Muscle layer of duodenum (tissue), 2 donors: ENCODE data around the gene PCED1B.

Experiments
- H3K27ac ChIP-seq: one replicate; pipeline ENCODE4 v1.7.0; 2013; ENCODE audit warnings: mild to moderate bottlenecking, low read length
- H3K27me3 ChIP-seq: one replicate; pipeline ENCODE4 v1.7.0; 2013; ENCODE audit warnings: low read depth, mild to moderate bottlenecking, control low read depth, low read length
- H3K36me3 ChIP-seq, 2 donors: one replicate each; pipeline ENCODE4 v1.7.0; 2013; ENCODE audit warnings: low read length in 2 of 2, control low read depth in 1 of 2, mild to moderate bottlenecking in 1 of 2; ENCODE audit not compliant: insufficient read depth in 2 of 2, control insufficient read depth in 1 of 2
- H3K4me1 ChIP-seq, 2 donors: one replicate each; pipeline ENCODE4 v1.7.0; 2013; ENCODE audit warnings: low read length in 2 of 2, mild to moderate bottlenecking in 2 of 2, control low read depth in 1 of 2, moderate library complexity in 1 of 2; ENCODE audit not compliant: insufficient read depth in 2 of 2, control insufficient read depth in 1 of 2
- H3K4me3 ChIP-seq, 2 donors: one replicate each; pipeline ENCODE4 v1.7.0; 2013; ENCODE audit warnings: low read length in 2 of 2, low read depth in 1 of 2, mild to moderate bottlenecking in 1 of 2
- H3K9me3 ChIP-seq, 2 donors: one replicate each; pipeline ENCODE4 v1.7.0; 2013; ENCODE audit warnings: low read length in 2 of 2, control low read depth in 1 of 2, mild to moderate bottlenecking in 1 of 2; ENCODE audit not compliant: control insufficient read depth in 1 of 2
- donor health status: healthy.

PCED1B gene

GRCh38 chr12:47134005-47134404 lies 54.6 kb downstream of the PCED1B start:
- no peak overlapping the region for H3K27ac ChIP-seq
- no peaks in the 10 kb centered on the region for H3K9me3 ChIP-seq
- H3K27me3 ChIP-seq = no peaks in the 10 kb centered on the region
- no peaks in the 10 kb centered on the region for H3K36me3 ChIP-seq
- no peak overlapping the region for H3K4me3 ChIP-seq
- H3K4me1 ChIP-seq = no peaks in the 10 kb centered on the region

GRCh38 chr12:47135578-47135977 lies 56.2 kb downstream of the PCED1B start:
- no peaks in the 10 kb centered on the region for H3K36me3 ChIP-seq
- no peaks in the 10 kb centered on the region for H3K9me3 ChIP-seq
- no peak overlapping the region for H3K4me3 ChIP-seq
- no peak overlapping the region for H3K27ac ChIP-seq
- H3K4me1 ChIP-seq = no peaks in the 10 kb centered on the region
- no peaks in the 10 kb centered on the region for H3K27me3 ChIP-seq

GRCh38 chr12:47139000-47139681 lies 59.7 kb downstream of the PCED1B start:
- Histone ChIP-seq H3K4me3 (no peak overlapping the region), H3K27ac (no peak overlapping the region), H3K4me1 (no peaks in the 10 kb centered on the region), H3K9me3 (no peaks in the 10 kb centered on the region), H3K36me3 (peaks cover 0 to 4% of the 10 kb centered on the region in 2 donors), H3K27me3 (no peaks in the 10 kb centered on the region)

- Histone ChIP-seq H3K36me3 (peaks cover 0 to 4% of the 10 kb centered on the region in 2 donors), H3K27ac (no peak overlapping the region), H3K27me3 (no peaks in the 10 kb centered on the region), H3K9me3 (no peaks in the 10 kb centered on the region), H3K4me1 (no peaks in the 10 kb centered on the region), H3K4me3 (no peak overlapping the region)
These were observed 62.0 kb downstream of the PCED1B start for GRCh38 chr12:47141459-47141858.

GRCh38 chr12:47144769-47145168 lies 65.3 kb downstream of the PCED1B start:
- Histone ChIP-seq H3K36me3 (peaks cover 0 to 4% of the 10 kb centered on the region in 2 donors), H3K27ac (no peak overlapping the region), H3K4me3 (no peak overlapping the region)

GRCh38 chr12:47145188-47145587 lies 65.8 kb downstream of the PCED1B start:
- Histone ChIP-seq H3K9me3 (peaks cover 0 to 2% of the 10 kb centered on the region in 2 donors), H3K27ac (no peak overlapping the region), H3K4me1 (peaks cover 0 to 7% of the 10 kb centered on the region in 2 donors), H3K27me3 (no peaks in the 10 kb centered on the region), H3K36me3 (peaks cover 0 to 4% of the 10 kb centered on the region in 2 donors), H3K4me3 (no peak overlapping the region)

More at GRCh38 chr12:47144769-47145168, 65.3 kb downstream of the PCED1B start:
- H3K4me1 ChIP-seq = peaks cover 0 to 7% of the 10 kb centered on the region in 2 donors
- no peaks in the 10 kb centered on the region for H3K27me3 ChIP-seq
- H3K9me3 ChIP-seq = peaks cover 0 to 2% of the 10 kb centered on the region in 2 donors

GRCh38 chr12:47147739-47148138 lies 68.3 kb downstream of the PCED1B start:
- no peak overlapping the region for H3K27ac ChIP-seq

GRCh38 chr12:47149146-47149545 lies 69.7 kb downstream of the PCED1B start:
- Histone ChIP-seq H3K9me3 (peaks cover 0 to 2% of the 10 kb centered on the region in 2 donors), H3K27ac (no peak overlapping the region), H3K27me3 (no peaks in the 10 kb centered on the region), H3K4me1 (peaks cover 0 to 7% of the 10 kb centered on the region in 2 donors), H3K36me3 (no peaks in the 10 kb centered on the region), H3K4me3 (no peak overlapping the region)

More at GRCh38 chr12:47147739-47148138, 68.3 kb downstream of the PCED1B start:
- H3K27me3 ChIP-seq = no peaks in the 10 kb centered on the region
- peaks cover 0 to 2% of the 10 kb centered on the region in 2 donors for H3K9me3 ChIP-seq
- peaks cover 0 to 7% of the 10 kb centered on the region in 2 donors for H3K4me1 ChIP-seq
- H3K36me3 ChIP-seq = no peaks in the 10 kb centered on the region
- no peak overlapping the region for H3K4me3 ChIP-seq

- peaks cover 0 to under 1% of the 10 kb centered on the region in 2 donors for H3K9me3 ChIP-seq
- H3K27me3 ChIP-seq = no peaks in the 10 kb centered on the region
- H3K4me1 ChIP-seq = peaks cover 5 to 20% of the 10 kb centered on the region in 2 donors
- H3K27ac ChIP-seq = no peak overlapping the region
- H3K36me3 ChIP-seq = no peaks in the 10 kb centered on the region
- H3K4me3 ChIP-seq = no peak overlapping the region
These were observed 72.7 kb downstream of the PCED1B start for GRCh38 chr12:47152095-47152494.

GRCh38 chr12:47155457-47156166 lies 76.2 kb downstream of the PCED1B start:
- peaks cover 5 to 13% of the 10 kb centered on the region in 2 donors for H3K4me1 ChIP-seq
- no peak overlapping the region for H3K27ac ChIP-seq
- no peaks in the 10 kb centered on the region for H3K27me3 ChIP-seq
- no peak overlapping the region for H3K4me3 ChIP-seq
- H3K9me3 ChIP-seq = no peaks in the 10 kb centered on the region
- no peaks in the 10 kb centered on the region for H3K36me3 ChIP-seq

GRCh38 chr12:47156167-47156736 lies 76.8 kb downstream of the PCED1B start:
- no peaks in the 10 kb centered on the region for H3K9me3 ChIP-seq
- H3K4me3 ChIP-seq = no peak overlapping the region
- no peaks in the 10 kb centered on the region for H3K36me3 ChIP-seq
- H3K27me3 ChIP-seq = no peaks in the 10 kb centered on the region
- no peak overlapping the region for H3K27ac ChIP-seq
- peaks cover 5 to 13% of the 10 kb centered on the region in 2 donors for H3K4me1 ChIP-seq
